RPMI8226 (cell line): Measurements from ENCODE around the gene ELMOD3.
"Not testable (repeated sequence)": the region's sequence is repeated elsewhere in the genome, so short reads cannot be mapped to it uniquely, and the experiment has no call there.

ENCODE experiments used
- DNase-seq: peaks from one replicate; pipeline ENCODE4 v3.0.0-alpha.2; 2015

Gene ELMOD3

GRCh38 chr2:85354286-85355072 lies at the start of gene ELMOD3, which contains the start of gene RETSAT:
Gene ELMOD3 (plus strand): TSS chr2:85354769. CDS start chr2:85357199, 2,430 bp downstream.
Gene RETSAT (minus strand): TSS chr2:85354528. CDS start chr2:85354507, 21 bp downstream.
- DNase-seq, result peak; percentile 99

GRCh38 chr2:85307527-85307897 lies 47.1 kb upstream of the ELMOD3 start:
- no peak for DNase-seq

- DNase-seq, result no peak
Observed at GRCh38 chr2:85308201-85308600, 46.4 kb upstream of the ELMOD3 start.

- peak; percentile 61 for DNase-seq
Observed at GRCh38 chr2:85308896-85309555, 45.5 kb upstream of the ELMOD3 start.

GRCh38 chr2:85309699-85310321 lies 44.8 kb upstream of the ELMOD3 start:
- peak; percentile 15 for DNase-seq

- no peak for DNase-seq
Observed at GRCh38 chr2:85310330-85310729, 44.2 kb upstream of the ELMOD3 start.

- DNase-seq, result no peak
Observed at GRCh38 chr2:85312404-85312803, 42.2 kb upstream of the ELMOD3 start.

GRCh38 chr2:85314884-85315242 lies 39.7 kb upstream of the ELMOD3 start:
- DNase-seq, result no peak

GRCh38 chr2:85315921-85316320 lies 38.6 kb upstream of the ELMOD3 start:
- not testable (repeated sequence) for DNase-seq

- no peak for DNase-seq
Observed at GRCh38 chr2:85318222-85319074, 36.1 kb upstream of the ELMOD3 start.

- no peak for DNase-seq
Observed at GRCh38 chr2:85319796-85320195, 34.8 kb upstream of the ELMOD3 start.

- no peak for DNase-seq
Observed at GRCh38 chr2:85323351-85323987, 31.1 kb upstream of the ELMOD3 start.

GRCh38 chr2:85323988-85324367 lies 30.6 kb upstream of the ELMOD3 start:
- not testable (repeated sequence) for DNase-seq

GRCh38 chr2:85324639-85325465 lies 29.7 kb upstream of the ELMOD3 start:
- no peak for DNase-seq

GRCh38 chr2:85325466-85325811 lies 29.1 kb upstream of the ELMOD3 start:
- no peak for DNase-seq

GRCh38 chr2:85326406-85327159 lies 28.0 kb upstream of the ELMOD3 start:
- DNase-seq, result peak; percentile 58

GRCh38 chr2:85327160-85327821 lies 27.3 kb upstream of the ELMOD3 start:
- DNase-seq, result peak; percentile 53

- peak; percentile 96 for DNase-seq
Observed at GRCh38 chr2:85327822-85328617, 26.5 kb upstream of the ELMOD3 start, which contains the start of gene TGOLN2. Gene TGOLN2 (minus strand): TSS chr2:85327989. CDS start chr2:85327962, 27 bp downstream.

GRCh38 chr2:85329181-85329651 lies 25.4 kb upstream of the ELMOD3 start:
- no peak for DNase-seq
